Inflammatory macrophage (primary cell): Measurements from ENCODE around the gene EPHX1.
A peak's percentile ranks its signal among the peaks of the same experiment; 100 is the strongest.

Experiments
- DNase-seq, 2 donors: peaks; one replicate each; pipeline ENCODE4 v3.0.0-alpha.2; 2020 to 2022

EPHX1 gene

DNA sequence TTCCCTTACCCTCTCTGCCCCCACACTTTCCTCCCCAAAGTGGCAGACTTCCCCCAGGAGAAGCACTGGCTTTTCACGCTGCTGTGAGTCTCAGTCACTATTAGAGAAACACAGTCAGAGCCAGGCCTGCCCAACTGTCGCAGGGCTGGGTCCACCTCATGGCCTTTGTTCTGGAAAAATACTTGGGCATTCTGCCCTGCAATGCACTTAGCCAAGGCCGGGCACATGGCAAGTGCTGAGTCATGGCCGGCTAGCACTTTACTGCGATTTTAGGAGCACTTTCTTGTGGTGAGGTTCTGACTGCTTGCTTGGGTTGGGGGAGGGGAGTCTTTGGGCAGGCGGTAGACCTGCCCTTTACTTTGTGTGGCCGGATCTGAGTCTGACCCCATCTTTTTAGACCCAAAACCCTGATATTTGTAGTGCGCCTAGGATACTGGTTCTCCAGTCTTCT is 7.7 kb downstream of the EPHX1 start:
- peak; percentile 56 to 65 for DNase-seq

DNA sequence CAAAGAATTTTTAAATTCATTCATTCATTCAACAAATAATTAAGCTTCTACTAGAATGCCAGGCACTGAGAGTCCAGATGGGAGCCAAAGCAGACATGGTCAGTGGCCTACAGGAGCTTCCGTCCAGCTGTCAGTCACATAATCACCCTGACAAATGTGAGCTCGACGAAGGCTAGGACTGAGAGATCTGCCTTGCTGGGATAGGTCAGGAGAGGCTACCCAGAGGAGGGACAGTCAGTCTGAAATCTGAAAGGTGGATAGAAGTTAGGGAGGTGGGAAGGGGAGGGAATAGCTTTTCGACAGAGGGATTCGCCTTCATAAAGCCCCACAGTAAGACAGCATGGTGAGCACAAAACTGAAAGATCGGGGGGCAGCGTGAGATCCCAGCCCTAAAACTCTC is 8.3 kb downstream of the EPHX1 start:
- no peak for DNase-seq

GRCh38 chr1:225819346-225820192 is 9.6 kb downstream of the EPHX1 start:
- no peak for DNase-seq

- no peak for DNase-seq
Measured at GRCh38 chr1:225820522-225821120, 10.7 kb downstream of the EPHX1 start.

GRCh38 chr1:225822655-225823403 is 12.9 kb downstream of the EPHX1 start:
- no peak for DNase-seq

GRCh38 chr1:225823811-225824261 is 13.9 kb downstream of the EPHX1 start:
- DNase-seq: no peak

DNA sequence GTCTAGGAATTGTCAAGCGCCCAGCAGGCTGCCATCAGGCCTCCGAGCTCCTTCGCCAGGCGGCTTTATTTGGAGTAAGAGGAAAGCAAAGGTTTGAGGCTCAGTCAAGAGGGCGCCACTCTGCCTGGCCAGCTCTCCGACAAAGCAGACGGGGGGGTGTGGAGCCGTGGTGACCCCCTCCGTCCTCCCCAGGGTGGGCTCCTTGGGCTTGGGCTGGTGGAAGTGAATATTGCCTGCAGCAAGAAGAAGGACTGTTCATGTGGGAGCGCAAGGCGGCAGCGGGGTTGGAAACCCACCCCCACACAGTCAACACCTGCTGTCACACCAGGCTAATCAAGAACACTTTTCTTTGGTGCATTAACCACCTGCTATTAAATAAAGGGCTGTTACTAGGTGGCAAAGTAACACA is 14.6 kb downstream of the EPHX1 start:
- no peak for DNase-seq

GRCh38 chr1:225825078-225825477 is 15.2 kb downstream of the EPHX1 start:
- DNase-seq: no peak

DNA sequence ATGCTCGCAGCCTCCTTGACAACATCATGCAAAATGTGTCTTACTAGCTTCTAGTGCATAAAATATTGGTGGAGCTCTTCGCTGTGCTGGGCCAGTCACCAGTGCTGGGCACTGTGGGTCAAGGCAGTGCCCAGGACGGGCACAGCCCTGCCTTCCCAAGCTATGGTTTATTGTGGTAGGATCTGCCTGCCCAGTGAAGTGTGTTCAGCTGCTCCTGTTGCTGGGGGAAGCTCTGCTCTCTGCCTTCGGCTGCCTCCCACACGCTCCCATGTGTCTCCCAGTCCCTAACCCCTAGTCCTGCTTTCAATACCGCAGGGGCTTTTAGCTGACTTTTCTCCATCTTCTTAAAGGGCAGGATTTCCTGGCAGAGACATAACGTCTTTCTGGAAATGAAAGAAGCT is 15.7 kb downstream of the EPHX1 start:
- DNase-seq: peak; percentile 26 to 50

- DNase-seq: no peak
Measured at GRCh38 chr1:225827076-225827475, 17.2 kb downstream of the EPHX1 start.

DNA sequence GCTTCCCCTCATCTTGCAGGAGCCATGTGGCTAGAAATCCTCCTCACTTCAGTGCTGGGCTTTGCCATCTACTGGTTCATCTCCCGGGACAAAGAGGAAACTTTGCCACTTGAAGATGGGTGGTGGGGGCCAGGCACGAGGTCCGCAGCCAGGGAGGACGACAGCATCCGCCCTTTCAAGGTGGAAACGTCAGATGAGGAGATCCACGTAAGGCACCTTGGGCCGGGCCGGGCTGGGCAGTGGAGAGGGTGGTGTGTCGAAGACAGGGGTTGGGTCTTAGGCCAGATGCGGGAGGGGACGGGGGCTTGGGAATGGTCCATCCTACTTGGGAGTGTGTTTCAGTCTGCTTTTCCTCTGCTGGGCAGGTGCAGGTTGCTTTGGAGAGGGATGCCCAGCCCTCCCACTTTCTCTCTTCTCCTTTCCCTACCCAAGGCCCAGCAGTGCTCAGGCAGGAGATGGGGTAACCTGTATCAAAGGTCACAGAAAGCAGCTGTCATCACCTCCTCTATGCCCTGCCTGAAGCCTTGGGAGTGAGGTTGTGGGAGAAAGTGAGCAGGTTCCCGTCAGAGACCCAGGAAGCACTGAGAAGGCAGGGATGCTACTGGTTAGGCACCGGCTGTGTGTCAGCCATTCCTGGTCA is 18.9 kb downstream of the EPHX1 start:
- DNase-seq: no peak

DNA sequence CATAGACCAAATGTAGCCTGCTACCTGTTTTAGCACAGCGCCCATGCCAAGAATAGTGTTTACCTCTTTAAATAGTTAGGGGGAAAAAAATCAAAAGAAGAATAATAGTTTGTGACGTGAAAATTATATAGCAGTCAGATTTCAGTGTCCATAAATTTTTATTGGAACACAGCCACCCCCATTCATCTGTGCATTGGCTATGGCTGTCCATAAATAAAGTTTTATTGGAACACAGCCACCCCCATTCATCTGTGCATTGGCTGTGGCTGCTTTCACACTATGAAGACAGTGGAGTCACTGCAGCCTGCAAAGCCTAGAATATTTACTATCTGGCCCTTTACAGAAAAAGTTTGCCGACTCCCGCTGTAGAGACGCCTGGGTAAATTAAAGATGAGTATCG is 20.9 kb downstream of the EPHX1 start:
- DNase-seq: no peak

DNA sequence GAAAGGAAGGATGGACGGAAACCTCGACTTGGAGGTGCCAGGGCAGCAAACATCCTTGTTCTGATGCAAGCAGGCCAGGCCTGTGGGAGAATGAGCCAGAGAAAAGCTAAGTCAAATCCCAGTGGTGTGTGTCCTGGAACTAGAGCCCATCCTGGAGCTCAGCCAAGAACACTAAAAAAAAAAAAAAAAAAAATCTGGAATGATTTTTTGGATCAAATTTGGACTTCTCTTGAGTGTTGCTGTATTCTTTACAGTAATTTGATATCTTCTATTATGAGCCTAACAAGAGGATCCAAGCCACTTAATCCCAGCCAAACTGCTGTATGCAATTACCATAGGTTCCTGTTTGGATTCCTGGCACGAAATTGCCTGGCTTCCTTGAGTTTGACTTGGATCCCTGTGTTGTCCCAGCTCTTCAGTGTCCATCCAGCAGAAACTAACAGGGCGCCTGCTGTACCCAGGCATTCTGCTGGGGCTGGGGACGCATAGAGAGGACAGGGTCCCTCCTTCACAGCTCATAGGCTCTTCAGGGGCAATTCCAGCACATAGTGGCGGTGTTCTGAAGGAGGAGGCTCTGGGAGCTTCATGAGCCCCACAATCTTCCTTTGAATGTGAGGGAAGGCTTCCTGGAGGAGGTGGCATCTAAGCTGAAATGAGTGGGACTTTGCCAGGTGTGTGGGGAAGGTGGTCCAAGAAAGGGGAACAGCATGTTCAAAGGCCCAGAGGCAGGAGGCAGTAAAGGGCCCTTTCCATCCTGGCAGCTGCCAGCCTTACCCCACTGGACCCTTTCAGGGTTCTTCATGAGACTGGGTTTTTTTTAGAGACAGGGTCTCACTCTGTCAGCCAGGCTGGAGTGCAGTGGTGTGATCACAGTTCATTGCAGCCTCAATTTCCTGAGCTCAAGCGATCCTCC is 24.7 kb downstream of the EPHX1 start:
- DNase-seq: no peak

DNA sequence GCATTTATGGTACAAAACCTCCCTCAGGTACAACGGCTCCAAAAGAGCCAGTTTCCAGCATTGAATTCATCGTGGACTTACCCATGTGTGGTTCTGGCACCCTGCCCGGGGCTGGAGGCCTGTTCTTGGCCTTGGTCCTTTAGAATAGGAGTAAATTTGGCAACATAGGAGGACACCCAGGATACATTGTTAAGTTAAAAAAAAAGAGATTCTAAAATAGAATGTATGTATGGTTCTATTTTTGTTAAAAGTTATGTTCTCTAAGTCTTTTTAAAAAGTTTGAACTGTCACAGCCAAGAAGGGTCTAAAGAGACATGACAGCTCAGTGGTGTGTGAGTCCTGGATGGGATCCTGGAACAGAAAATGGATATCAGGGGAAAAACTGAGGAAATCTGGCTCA is 25.9 kb downstream of the EPHX1 start:
- DNase-seq: no peak

DNA sequence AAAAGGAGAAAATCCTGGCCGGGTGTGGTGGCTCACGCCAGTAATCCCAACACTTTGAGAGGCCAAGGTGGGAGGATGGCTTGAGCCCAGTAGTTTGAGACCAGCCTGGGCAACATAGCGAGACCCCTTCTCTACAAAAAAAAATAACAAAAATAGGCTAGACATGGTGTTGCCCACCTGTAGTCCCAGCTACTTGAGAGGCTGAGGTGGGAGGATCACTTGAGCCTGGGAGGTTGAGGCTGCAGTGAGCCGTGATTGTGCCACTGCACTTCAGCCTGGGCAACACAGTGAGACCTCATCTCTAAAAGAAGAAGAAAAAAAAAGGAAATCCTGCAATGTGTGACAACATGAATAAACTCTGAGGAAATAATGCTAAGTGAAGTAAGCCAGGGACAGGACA is 26.4 kb downstream of the EPHX1 start:
- DNase-seq: peak in 1 of 2 donors; percentile 36

DNA sequence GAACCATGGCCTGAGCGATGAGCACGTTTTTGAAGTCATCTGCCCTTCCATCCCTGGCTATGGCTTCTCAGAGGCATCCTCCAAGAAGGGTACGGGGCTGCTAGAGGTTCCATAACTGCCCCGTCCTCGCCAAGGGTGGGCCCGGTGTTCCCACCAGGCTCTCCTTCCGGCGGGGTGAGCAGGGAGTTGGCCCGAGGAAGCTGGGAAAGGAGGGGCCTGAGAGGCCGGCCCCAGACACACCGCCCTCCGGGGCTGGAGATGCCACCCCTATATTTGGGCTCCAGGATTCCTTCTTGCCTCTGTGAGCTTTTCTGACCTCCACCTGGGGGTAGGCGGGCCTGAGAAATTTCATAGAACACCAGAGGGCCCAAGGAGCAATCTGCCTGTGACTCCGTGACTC is 28.9 kb downstream of the EPHX1 start:
- DNase-seq: no peak

- no peak for DNase-seq
Measured at GRCh38 chr1:225840223-225840610, 30.3 kb downstream of the EPHX1 start.

DNA sequence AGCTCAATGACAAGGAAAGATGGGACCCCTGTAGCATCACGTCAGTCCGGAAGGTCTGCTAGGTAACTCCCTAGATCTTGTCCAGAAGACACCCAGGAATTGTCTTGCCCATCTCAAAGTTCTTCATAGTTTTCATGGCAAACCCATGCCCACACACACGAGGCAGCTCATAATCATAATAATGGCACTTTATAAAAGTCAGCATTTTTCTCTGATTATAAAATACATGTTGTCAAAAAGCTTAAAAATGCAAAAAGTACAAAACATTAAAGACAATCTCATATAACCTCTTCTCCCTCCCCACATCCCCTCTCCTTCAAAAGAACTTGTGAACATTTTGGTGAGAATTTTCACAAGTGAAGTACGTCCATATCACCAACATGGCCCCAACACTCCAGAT is 30.8 kb downstream of the EPHX1 start:
- no peak for DNase-seq

DNA sequence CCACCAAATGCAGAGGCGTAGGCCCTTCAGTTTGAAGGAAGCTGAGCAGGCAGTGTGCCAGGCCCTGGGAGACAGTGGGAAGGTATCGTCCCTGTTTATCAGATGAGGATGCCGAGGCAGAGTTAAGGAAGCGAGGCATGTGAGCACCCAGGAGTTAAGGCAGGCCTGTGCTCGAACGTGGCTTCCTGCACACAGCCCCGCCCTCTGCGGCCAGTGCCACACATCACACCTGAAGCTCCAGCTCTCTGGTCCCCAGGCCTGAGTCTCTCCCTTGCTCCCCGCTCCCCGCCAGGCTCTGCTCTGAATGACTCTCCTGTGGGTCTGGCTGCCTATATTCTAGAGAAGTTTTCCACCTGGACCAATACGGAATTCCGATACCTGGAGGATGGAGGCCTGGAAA is 32.1 kb downstream of the EPHX1 start:
- DNase-seq: no peak

GRCh38 chr1:225842788-225843425 is 33.0 kb downstream of the EPHX1 start:
- no peak for DNase-seq

- no peak for DNase-seq
Measured at GRCh38 chr1:225843426-225843795, 33.5 kb downstream of the EPHX1 start.
